NT2/D1 (cell line): ENCODE measurements around the gene SHC2.

Experiments
- DNase-seq: peaks from one replicate; pipeline ENCODE4 v3.0.0-alpha.2; 2011; ENCODE audit warnings: low read depth, low spot score
- H3K27me3 ChIP-seq: 2 replicates; pipeline ENCODE4 v1.6.0; 2011; ENCODE audit warnings: mild to moderate bottlenecking; ENCODE audit not compliant: insufficient read length, insufficient read depth
- H3K36me3 ChIP-seq: 2 replicates; pipeline ENCODE4 v1.6.1; 2011; ENCODE audit warnings: mild to moderate bottlenecking, low read length, mixed read lengths; ENCODE audit not compliant: insufficient read depth, insufficient read length
- H3K4me1 ChIP-seq: 2 replicates; pipeline ENCODE4 v1.5.1; 2011; ENCODE audit not compliant: insufficient read depth, insufficient read length
- H3K4me3 ChIP-seq: 2 replicates; pipeline ENCODE4 v1.5.1; 2011; ENCODE audit warnings: low read depth; ENCODE audit not compliant: insufficient read length
- H3K9ac ChIP-seq: 2 replicates; pipeline ENCODE4 v1.6.0; 2011; ENCODE audit warnings: low read depth; ENCODE audit not compliant: insufficient read length
- H3K9me3 ChIP-seq: 2 replicates; pipeline ENCODE4 v1.5.1; 2011; ENCODE audit warnings: mild to moderate bottlenecking, low read length; ENCODE audit not compliant: insufficient read depth
- SUZ12 ChIP-seq: IDR thresholded peaks from 2 replicates; pipeline ENCODE4 v1.6.1; 2011; ENCODE audit not compliant: insufficient read length, insufficient read depth; ENCODE audit errors: extremely low read depth
- YY1 ChIP-seq: IDR thresholded peaks from 2 replicates; pipeline ENCODE4 v1.6.1; 2011; ENCODE audit not compliant: insufficient read length, insufficient read depth
- ZNF274 ChIP-seq: IDR thresholded peaks from 2 replicates; pipeline ENCODE4 v1.6.1; 2011; ENCODE audit warnings: mild to moderate bottlenecking, low read depth, low read length

SHC2 gene

GRCh38 chr19:489418-490196, 28.8 kb upstream of the SHC2 start:
- Histone ChIP-seq H3K4me1 (peaks cover 24% of the 10 kb centered on the region), H3K9ac (peak overlapping the region; percentile 95), H3K36me3 (no peaks in the 10 kb centered on the region), H3K27me3 (peaks cover 9% of the 10 kb centered on the region), H3K4me3 (peak overlapping the region; percentile 91), H3K9me3 (no peaks in the 10 kb centered on the region)
- TF ChIP-seq YY1, result no peak
- DNase-seq, result no peak

- Histone ChIP-seq H3K9ac (peak overlapping the region; percentile 95), H3K4me3 (peak overlapping the region; percentile 91), H3K4me1 (peaks cover 20% of the 10 kb centered on the region), H3K36me3 (no peaks in the 10 kb centered on the region), H3K27me3 (peaks cover 9% of the 10 kb centered on the region), H3K9me3 (no peaks in the 10 kb centered on the region)
- DNase-seq, result peak; percentile 92
- TF ChIP-seq YY1 (no peak), SUZ12 (no peak), ZNF274 (no peak)
These were observed 27.9 kb upstream of the SHC2 start for GRCh38 chr19:488505-489417.

GRCh38 chr19:485583-486236, 24.9 kb upstream of the SHC2 start:
- Histone ChIP-seq H3K4me3 (peak overlapping the region; percentile 2), H3K9me3 (no peaks in the 10 kb centered on the region; the same call in 1 of the 2 replicates), H3K4me1 (peaks cover 14% of the 10 kb centered on the region), H3K9ac (peak overlapping the region; percentile 65), H3K36me3 (no peaks in the 10 kb centered on the region), H3K27me3 (peaks cover 9% of the 10 kb centered on the region)
- no peak for DNase-seq
- no peak for TF ChIP-seq YY1
- no peak for TF ChIP-seq SUZ12
- TF ChIP-seq ZNF274, result no peak

- TF ChIP-seq YY1 (no peak), SUZ12 (no peak), ZNF274 (no peak)
- H3K36me3 ChIP-seq, result no peaks in the 10 kb centered on the region
- H3K9me3 ChIP-seq, result no peaks in the 10 kb centered on the region; the same call in 1 of the 2 replicates
- H3K27me3 ChIP-seq, result peaks cover 5% of the 10 kb centered on the region
- H3K4me3 ChIP-seq, result no peak overlapping the region
- H3K9ac ChIP-seq, result peak overlapping the region; percentile 65
- peaks cover 14% of the 10 kb centered on the region for H3K4me1 ChIP-seq
- no peak for DNase-seq
These were observed 24.2 kb upstream of the SHC2 start for GRCh38 chr19:485077-485476.

- Histone ChIP-seq H3K36me3 (no peaks in the 10 kb centered on the region), H3K4me3 (no peak overlapping the region), H3K4me1 (peaks cover 17% of the 10 kb centered on the region), H3K27me3 (peaks cover 4% of the 10 kb centered on the region), H3K9me3 (no peaks in the 10 kb centered on the region; the same call in 1 of the 2 replicates), H3K9ac (no peak overlapping the region)
- no peak for DNase-seq
- TF ChIP-seq YY1, result no peak
- TF ChIP-seq ZNF274, result no peak
- TF ChIP-seq SUZ12, result no peak
These were observed 23.7 kb upstream of the SHC2 start for GRCh38 chr19:484494-484893.

- no peaks in the 10 kb centered on the region; the same call in 1 of the 2 replicates for H3K9me3 ChIP-seq
- no peak overlapping the region for H3K9ac ChIP-seq
- H3K36me3 ChIP-seq, result no peaks in the 10 kb centered on the region
- H3K27me3 ChIP-seq, result peaks cover 4% of the 10 kb centered on the region
- H3K4me3 ChIP-seq, result no peak overlapping the region
- no peak for DNase-seq
- H3K4me1 ChIP-seq, result peaks cover 20% of the 10 kb centered on the region
- no peak for TF ChIP-seq YY1
- TF ChIP-seq ZNF274, result no peak
- no peak for TF ChIP-seq SUZ12
These were observed 22.7 kb upstream of the SHC2 start for GRCh38 chr19:483332-484072.
